HEK293 (cell line): ENCODE data around the gene ELMO1.

Source experiments
- CTCF ChIA-PET: fragments of 350-600 bp; formaldehyde crosslinking; extraction: SDS; loops from one replicate; lab custom pipeline; 2021; ENCODE audit warnings: antibody characterized with exemption; lab: Yijun Ruan, JAX
- POLR2A ChIA-PET: fragments of 300-600 bp; formaldehyde crosslinking; extraction: SDS; loops from one replicate; lab custom pipeline; 2020; ENCODE audit warnings: antibody characterized with exemption, inconsistent platforms; lab: Yijun Ruan, JAX
- H3K27ac ChIP-seq: fragments of 200-500 bp; sonication (Bioruptor generic); 2 replicates; pipeline ENCODE4 v1.5.1; 2014; ENCODE audit warnings: low read depth, low read length, control low read depth, inconsistent platforms; ENCODE audit errors: extremely low read depth
- H3K36me3 ChIP-seq, 2 experiments: fragments of 200-500 bp in 1 of 2; sonication (Bioruptor generic) in 1 of 2; 1 replicate in 1 of 2; 2 replicates in 1 of 2; pipeline ENCODE4 v1.5.1; 2014 to 2017; ENCODE audit warnings: inconsistent platforms in 2 of 2, low read length in 2 of 2; ENCODE audit not compliant: control insufficient read depth in 2 of 2, insufficient read depth in 1 of 2
- H3K4me1 ChIP-seq: fragments of 200-500 bp; sonication (Bioruptor generic); 2 replicates; pipeline ENCODE4 v1.5.1; 2014; ENCODE audit warnings: mild to moderate bottlenecking, low read length, inconsistent platforms; ENCODE audit not compliant: control insufficient read depth, insufficient read depth
- H3K4me3 ChIP-seq: 2 replicates; pipeline ENCODE4 v1.5.1; 2011; ENCODE audit warnings: low read depth, mild to moderate bottlenecking, control low read depth, low read length, moderate library complexity
- H3K9me3 ChIP-seq: fragments of 200-500 bp; sonication (Bioruptor generic); 2 replicates; pipeline ENCODE4 v1.5.1; 2014; ENCODE audit warnings: low read depth, low read length, inconsistent platforms; ENCODE audit not compliant: control insufficient read depth, insufficient read depth
- ATF2 ChIP-seq: fragments of 450-650 bp; formaldehyde crosslinking; IDR thresholded peaks from 2 replicates; pipeline ENCODE4 v1.5.1; 2016; ENCODE audit warnings: missing biosample characterization, missing genetic modification characterization, low read depth
- BCL11B ChIP-seq: fragments of 450-650 bp; formaldehyde crosslinking; IDR thresholded peaks from 2 replicates; pipeline ENCODE4 v1.5.1; 2016; ENCODE audit warnings: low read depth, missing biosample characterization, missing genetic modification characterization
- GLI2 ChIP-seq: fragments of 450-650 bp; formaldehyde crosslinking; IDR thresholded peaks from 2 replicates; pipeline ENCODE4; 2017; ENCODE audit warnings: missing biosample characterization, missing genetic modification characterization, low read depth, borderline replicate concordance
- PRDM1 ChIP-seq: fragments of 450-650 bp; formaldehyde crosslinking; IDR thresholded peaks from 2 replicates; pipeline ENCODE4; 2016; ENCODE audit warnings: missing biosample characterization, missing genetic modification characterization
- PRDM4 ChIP-seq: fragments of 450-650 bp; formaldehyde crosslinking; IDR thresholded peaks from 2 replicates; pipeline ENCODE4 v1.5.1; 2017; ENCODE audit warnings: missing biosample characterization, missing genetic modification characterization
- SETDB1 ChIP-seq: IDR thresholded peaks from one replicate; pipeline ENCODE4 v1.6.1; 2017; ENCODE audit warnings: mild to moderate bottlenecking, low read length, moderate library complexity, mixed read lengths; ENCODE audit not compliant: insufficient read length
- SP7 ChIP-seq: fragments of 450-650 bp; formaldehyde crosslinking; IDR thresholded peaks from 2 replicates; pipeline ENCODE4 v1.5.1; 2016; ENCODE audit warnings: missing biosample characterization, missing genetic modification characterization
- TRIM28 ChIP-seq: IDR thresholded peaks from 2 replicates; pipeline ENCODE4 v1.6.1; 2011; ENCODE audit warnings: low read length, control low read depth, borderline replicate concordance
- TSHZ1 ChIP-seq: fragments of 450-650 bp; formaldehyde crosslinking; IDR thresholded peaks from 2 replicates; pipeline ENCODE4 v1.5.1; 2016; ENCODE audit warnings: missing biosample characterization, missing genetic modification characterization, borderline replicate concordance
- YY2 ChIP-seq: fragments of 450-650 bp; formaldehyde crosslinking; IDR thresholded peaks from 2 replicates; pipeline ENCODE4 v1.5.1; 2016; ENCODE audit warnings: missing biosample characterization, missing genetic modification characterization
- ZBTB49 ChIP-seq: fragments of 450-650 bp; formaldehyde crosslinking; IDR thresholded peaks from 2 replicates; pipeline ENCODE4 v1.5.1; 2016; ENCODE audit warnings: missing biosample characterization, missing genetic modification characterization, low read depth
- ZBTB8A ChIP-seq: fragments of 450-650 bp; formaldehyde crosslinking; IDR thresholded peaks from 2 replicates; pipeline ENCODE4 v1.5.1; 2016; ENCODE audit warnings: missing biosample characterization, missing genetic modification characterization
- ZEB2 ChIP-seq: fragments of 450-650 bp; formaldehyde crosslinking; IDR thresholded peaks from 2 replicates; pipeline ENCODE4 v1.5.1; 2016; ENCODE audit warnings: missing biosample characterization, missing genetic modification characterization
- ZNF148 ChIP-seq: fragments of 450-650 bp; formaldehyde crosslinking; IDR thresholded peaks from 2 replicates; pipeline ENCODE4 v1.5.0; 2017; ENCODE audit warnings: missing biosample characterization, missing genetic modification characterization, borderline replicate concordance
- ZNF433 ChIP-seq: fragments of 450-650 bp; formaldehyde crosslinking; IDR thresholded peaks from 2 replicates; pipeline ENCODE4 v1.5.1; 2016; ENCODE audit warnings: missing biosample characterization, missing genetic modification characterization, low read depth
- ZNF510 ChIP-seq: fragments of 450-650 bp; formaldehyde crosslinking; IDR thresholded peaks from 2 replicates; pipeline ENCODE4 v1.5.1; 2018; ENCODE audit warnings: mild to moderate bottlenecking, missing genetic modification characterization, missing biosample characterization; ENCODE audit not compliant: insufficient replicate concordance
- ZNF514 ChIP-seq: fragments of 450-650 bp; formaldehyde crosslinking; IDR thresholded peaks from 2 replicates; pipeline ENCODE4 v1.5.1; 2016; ENCODE audit warnings: missing biosample characterization, missing genetic modification characterization
- ZNF530 ChIP-seq: fragments of 450-650 bp; formaldehyde crosslinking; IDR thresholded peaks from 2 replicates; pipeline ENCODE4 v1.5.1; 2016; ENCODE audit warnings: low read depth, missing biosample characterization, missing genetic modification characterization
- ZNF548 ChIP-seq: fragments of 450-650 bp; formaldehyde crosslinking; IDR thresholded peaks from 2 replicates; pipeline ENCODE4 v1.5.1; 2016; ENCODE audit warnings: missing biosample characterization, missing genetic modification characterization
- ZNF558 ChIP-seq: fragments of 450-650 bp; formaldehyde crosslinking; IDR thresholded peaks from 2 replicates; pipeline ENCODE4 v1.5.1; 2016; ENCODE audit warnings: missing biosample characterization, missing genetic modification characterization
- ZNF624 ChIP-seq: fragments of 450-650 bp; formaldehyde crosslinking; IDR thresholded peaks from 2 replicates; pipeline ENCODE4 v1.5.1; 2017; ENCODE audit warnings: missing biosample characterization, missing genetic modification characterization
- ZNF664 ChIP-seq: fragments of 450-650 bp; formaldehyde crosslinking; IDR thresholded peaks from 2 replicates; pipeline ENCODE4 v1.5.1; 2016; ENCODE audit warnings: missing biosample characterization, missing genetic modification characterization
- ZNF76 ChIP-seq: fragments of 450-650 bp; formaldehyde crosslinking; IDR thresholded peaks from 2 replicates; pipeline ENCODE4; 2016; ENCODE audit warnings: low read depth, missing biosample characterization, missing genetic modification characterization, borderline replicate concordance
- ZSCAN30 ChIP-seq: fragments of 450-650 bp; IDR thresholded peaks from 2 replicates; pipeline ENCODE4 v1.5.1; 2018; ENCODE audit warnings: missing biosample characterization, mild to moderate bottlenecking, missing genetic modification characterization, moderate library complexity

Gene ELMO1

GRCh38 chr7:36871863-36872262 lies 576.8 kb downstream of the ELMO1 start:
- POLR2A ChIA-PET, result no interaction called here
- Histone ChIP-seq H3K36me3 (no peaks in the 10 kb centered on the region), H3K4me3 (no peak overlapping the region), H3K27ac (no peak overlapping the region), H3K9me3 (no peaks in the 10 kb centered on the region), H3K4me1 (no peaks in the 10 kb centered on the region; the same call in 1 of the 2 replicates)
- CTCF ChIA-PET, result interaction anchor here (0.6 kb wide), 1 partner anchor 109 kb away, joined by 3 read pairs; no protein-coding TSS in a partner anchor
- TF ChIP-seq PRDM1 (tag by site-specific recombination) (no peak), ZNF76 (tag by site-specific recombination) (no peak), BCL11B (tag by site-specific recombination) (no peak), ZNF148 (no peak), ZNF530 (tag by site-specific recombination) (no peak), TRIM28 (no peak), ZNF514 (tag by site-specific recombination) (no peak), ATF2 (tag by site-specific recombination) (no peak), ZNF510 (tag by site-specific recombination) (no peak), ZNF624 (tag by site-specific recombination) (no peak), ZEB2 (tag by site-specific recombination) (no peak), ZNF664 (no peak), ZBTB49 (no peak), SETDB1 (no peak), PRDM4 (tag by site-specific recombination) (no peak), ZNF433 (tag by site-specific recombination) (no peak), ZBTB8A (tag by site-specific recombination) (no peak)
- TF ChIP-seq, all 188 proteins: peak for 0

- Histone ChIP-seq H3K36me3 (no peaks in the 10 kb centered on the region), H3K4me1 (no peaks in the 10 kb centered on the region; the same call in 1 of the 2 replicates), H3K4me3 (no peak overlapping the region), H3K27ac (no peak overlapping the region), H3K9me3 (no peaks in the 10 kb centered on the region)
- POLR2A ChIA-PET, result no interaction called here
- CTCF ChIA-PET, result no interaction called here
- TF ChIP-seq YY2, result no peak
- no peak for TF ChIP-seq ZNF558 (tag by site-specific recombination)
- no peak for TF ChIP-seq ZSCAN30 (tag by site-specific recombination)
- TF ChIP-seq GLI2 (tag by site-specific recombination), result no peak
- TF ChIP-seq SP7 (tag by site-specific recombination), result no peak
- no peak for TF ChIP-seq TSHZ1
- TF ChIP-seq ZNF548 (tag by site-specific recombination), result no peak
Measured at GRCh38 chr7:36871355-36871738, 577.3 kb downstream of the ELMO1 start.
